HepG2 (cell line): ENCODE results near the gene DAZAP1. TPM values are rescaled to one million over a fixed set of nuclear protein-coding genes. Genes with fewer than 3 reads are reported as not detected.

Source experiments
- CCDC6 ChIP-seq: sonication (generic); formaldehyde crosslinking; IDR thresholded peaks from 2 replicates; pipeline ENCODE4 v1.8.1; 2022; ENCODE audit warnings: mild to moderate bottlenecking, missing genetic modification reagents, moderate library complexity
- DNMT3B ChIP-seq: conservative IDR thresholded peaks from 2 replicates; pipeline ENCODE4 v1.6.1; 2016; ENCODE audit warnings: missing biosample characterization, control low read depth
- DR1 ChIP-seq: sonication (generic); formaldehyde crosslinking; IDR thresholded peaks from 2 replicates; pipeline ENCODE4 v1.8.0; 2021; ENCODE audit warnings: mild to moderate bottlenecking, missing genetic modification reagents, inconsistent platforms
- FOXA1 ChIP-seq, 2 experiments: fragments of 450-650 bp in 1 of 2; sonication (generic) in 1 of 2; formaldehyde crosslinking in 1 of 2; IDR thresholded peaks; 2 replicates each; pipeline versions ENCODE4 v1.4.0 to v1.6.1; 2016 to 2020; ENCODE audit warnings: missing genetic modification reagents in 1 of 2
- GLI4 ChIP-seq: sonication (generic); formaldehyde crosslinking; IDR thresholded peaks from 2 replicates; pipeline ENCODE4 v1.5.1; 2020; ENCODE audit warnings: missing genetic modification reagents, mild to moderate bottlenecking, moderate library complexity, borderline replicate concordance
- GPN1 ChIP-seq: sonication (generic); formaldehyde crosslinking; IDR thresholded peaks from 2 replicates; pipeline ENCODE4 v1.5.1; 2020; ENCODE audit warnings: missing genetic modification reagents, borderline replicate concordance
- GRHL1 ChIP-seq: sonication (generic); formaldehyde crosslinking; conservative IDR thresholded peaks from 2 replicates; pipeline ENCODE4 v1.8.0; 2022; ENCODE audit warnings: missing genetic modification reagents
- HNF4A ChIP-seq: sonication (generic); formaldehyde crosslinking; IDR thresholded peaks from 2 replicates; pipeline ENCODE4 v1.4.0; 2020; ENCODE audit warnings: missing genetic modification reagents
- HNRNPUL1 ChIP-seq: fragments of 200-400 bp; formaldehyde crosslinking; IDR thresholded peaks from 2 replicates; pipeline ENCODE4 v1.6.1; 2017; ENCODE audit warnings: low read depth, mild to moderate bottlenecking, low read length, moderate library complexity
- HOXA7 ChIP-seq: sonication (generic); formaldehyde crosslinking; IDR thresholded peaks from 2 replicates; pipeline ENCODE4 v1.8.1; 2022; ENCODE audit warnings: mild to moderate bottlenecking, missing genetic modification reagents, moderate library complexity
- ISX ChIP-seq: sonication (generic); formaldehyde crosslinking; conservative IDR thresholded peaks from 2 replicates; pipeline ENCODE4 v1.5.0; 2020; ENCODE audit warnings: missing genetic modification reagents
- KDM3A ChIP-seq: IDR thresholded peaks from 2 replicates; pipeline ENCODE4 v1.6.1; 2018; ENCODE audit warnings: low read depth, missing compliant biosample characterization
- KMT2B ChIP-seq: IDR thresholded peaks from 2 replicates; pipeline ENCODE4 v1.6.1; 2016; ENCODE audit warnings: missing genetic modification reagents, missing compliant biosample characterization
- RFX3 ChIP-seq: IDR thresholded peaks from 2 replicates; pipeline ENCODE4 v1.6.1; 2016; ENCODE audit warnings: missing biosample characterization, missing genetic modification reagents
- SP140L ChIP-seq: sonication (generic); formaldehyde crosslinking; IDR thresholded peaks from 2 replicates; pipeline ENCODE4 v1.4.0; 2020; ENCODE audit warnings: missing genetic modification reagents, borderline replicate concordance
- SSRP1 ChIP-seq: IDR thresholded peaks from 2 replicates; pipeline ENCODE4 v1.6.1; 2016; ENCODE audit warnings: control low read depth
- TBX2 ChIP-seq: sonication (generic); formaldehyde crosslinking; IDR thresholded peaks from 2 replicates; pipeline ENCODE4 v1.5.0; 2020; ENCODE audit warnings: missing genetic modification reagents, mild to moderate bottlenecking, borderline replicate concordance
- TEF ChIP-seq: sonication (generic); formaldehyde crosslinking; IDR thresholded peaks from 2 replicates; pipeline ENCODE4 v1.5.0; 2020; ENCODE audit warnings: missing genetic modification reagents
- THYN1 ChIP-seq: sonication (generic); formaldehyde crosslinking; IDR thresholded peaks from 2 replicates; pipeline ENCODE4 v1.8.1; 2023; ENCODE audit warnings: low read depth, mild to moderate bottlenecking, moderate library complexity, missing genetic modification reagents, borderline replicate concordance
- ZNF12 ChIP-seq: sonication (generic); formaldehyde crosslinking; IDR thresholded peaks from 2 replicates; pipeline ENCODE4 v1.5.0; 2020; ENCODE audit warnings: missing genetic modification reagents
- ZNF121 ChIP-seq: sonication (generic); formaldehyde crosslinking; IDR thresholded peaks from 2 replicates; pipeline ENCODE4 v1.5.0; 2020; ENCODE audit warnings: mild to moderate bottlenecking, missing genetic modification reagents
- ZNF260 ChIP-seq: sonication (generic); formaldehyde crosslinking; IDR thresholded peaks from 2 replicates; pipeline ENCODE4 v1.4.0; 2020; ENCODE audit warnings: missing genetic modification reagents, low read depth, mild to moderate bottlenecking, borderline replicate concordance
- ZNF496 ChIP-seq: sonication (generic); formaldehyde crosslinking; IDR thresholded peaks from 2 replicates; pipeline ENCODE4 v1.8.1; 2023; ENCODE audit warnings: mild to moderate bottlenecking, moderate library complexity, missing genetic modification reagents; ENCODE audit not compliant: insufficient replicate concordance
- ZNF558 ChIP-seq: sonication (generic); formaldehyde crosslinking; IDR thresholded peaks from 2 replicates; pipeline ENCODE4 v1.9.0; 2022; ENCODE audit warnings: mild to moderate bottlenecking, missing genetic modification reagents, borderline replicate concordance
- ZNF607 ChIP-seq: sonication (generic); formaldehyde crosslinking; IDR thresholded peaks from 2 replicates; pipeline ENCODE4 v1.5.1; 2020; ENCODE audit warnings: missing genetic modification reagents, mild to moderate bottlenecking, borderline replicate concordance
- polyA plus RNA-seq, 8 experiments: library from polyadenylated mRNA; depleted of rRNA in 3 of 8; stranded (reverse) in 7 of 8; unstranded in 1 of 8; fragments of >200 nt; fragmentation: Illumina TruSeq in 4 of 8; extraction: Trizol in 4 of 8; gene quantifications; 2 replicates each; pipeline versions ENCODE4 v1.2.1 to v1.2.3, GENCODE V29; 2011 to 2016; ENCODE audit warnings: low read depth in 4 of 8, missing spikeins in 1 of 8, mixed read lengths in 1 of 8; ENCODE audit not compliant: insufficient read depth in 1 of 8
- total RNA-seq, 5 experiments: library from RNA; depleted of rRNA; stranded (reverse); fragments of >200 nt; fragmentation: Illumina TruSeq; extraction: Trizol; gene quantifications; 2 replicates each; pipeline ENCODE4 v1.2.3, GENCODE V29; 2016; ENCODE audit warnings: low read depth in 1 of 5
- TF ChIP-seq, protein P1 (sequence below): sonication (generic); formaldehyde crosslinking; IDR thresholded peaks from 2 replicates; pipeline ENCODE4 v1.4.0; 2020; ENCODE audit warnings: mild to moderate bottlenecking, missing genetic modification reagents

DAZAP1 gene
- total and polyA plus RNA-seq, 2 of the 13 experiments (the other 11 are each of a cell fraction or from before 2014, with no cell fraction given) = 63.3 to 79.2 TPM

GRCh38 chr19:1438035-1438932 is 30.9 kb downstream of the DAZAP1 start, which contains the start of gene RPS15 (continued):
- TF ChIP-seq, protein P1, sequence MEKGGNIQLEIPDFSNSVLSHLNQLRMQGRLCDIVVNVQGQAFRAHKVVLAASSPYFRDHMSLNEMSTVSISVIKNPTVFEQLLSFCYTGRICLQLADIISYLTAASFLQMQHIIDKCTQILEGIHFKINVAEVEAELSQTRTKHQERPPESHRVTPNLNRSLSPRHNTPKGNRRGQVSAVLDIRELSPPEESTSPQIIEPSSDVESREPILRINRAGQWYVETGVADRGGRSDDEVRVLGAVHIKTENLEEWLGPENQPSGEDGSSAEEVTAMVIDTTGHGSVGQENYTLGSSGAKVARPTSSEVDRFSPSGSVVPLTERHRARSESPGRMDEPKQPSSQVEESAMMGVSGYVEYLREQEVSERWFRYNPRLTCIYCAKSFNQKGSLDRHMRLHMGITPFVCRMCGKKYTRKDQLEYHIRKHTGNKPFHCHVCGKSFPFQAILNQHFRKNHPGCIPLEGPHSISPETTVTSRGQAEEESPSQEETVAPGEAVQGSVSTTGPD (CRISPR knock-in tag) = peak; percentile 48; the same call in 1 of the 2 replicates
- TF ChIP-seq CCDC6 (peak; percentile 86), RFX3 (CRISPR knock-in tag) (no peak), GPN1 (CRISPR knock-in tag) (no peak; the same call in 1 of the 2 replicates), ZNF260 (CRISPR knock-in tag) (no peak), SP140L (CRISPR knock-in tag) (0 out of 2 replicates have a peak, but pooled peaks have one; percentile 50), HOXA7 (CRISPR knock-in tag) (peak; percentile 94; the same call in 1 of the 2 replicates), GLI4 (CRISPR knock-in tag) (peak; percentile 94; the same call in 1 of the 2 replicates), THYN1 (CRISPR knock-in tag) (no peak), TEF (CRISPR knock-in tag) (peak; percentile 74; the same call in 1 of the 2 replicates), ZNF607 (CRISPR knock-in tag) (peak; percentile 97; the same call in 1 of the 2 replicates), KMT2B (CRISPR knock-in tag) (peak; percentile 82), DR1 (CRISPR knock-in tag) (peak; percentile 99), ZNF496 (CRISPR knock-in tag) (no peak), DNMT3B (CRISPR knock-in tag) (no peak; the same call in none of the 2 replicates), ISX (CRISPR knock-in tag) (peak; percentile 82; the same call in 1 of the 2 replicates), HNRNPUL1 (0 out of 2 replicates have a peak, but pooled peaks have one; percentile 47), HNF4A (CRISPR knock-in tag) (peak; percentile 95), FOXA1 (IDR thresholded peaks at IDR 0.05) (no peak), FOXA1 (CRISPR knock-in tag; IDR thresholded peaks at IDR 0.05) (0 out of 2 replicates have a peak, but pooled peaks have one; percentile 2), SSRP1 (no peak; the same call in 1 of the 2 replicates), TBX2 (CRISPR knock-in tag) (peak; percentile 93), ZNF12 (CRISPR knock-in tag) (peak; percentile 64), ZNF558 (CRISPR knock-in tag) (0 out of 2 replicates have a peak, but pooled peaks have one; percentile 46), ZNF121 (CRISPR knock-in tag) (no peak; the same call in 1 of the 2 replicates), KDM3A (CRISPR knock-in tag) (peak; percentile 96), GRHL1 (no peak)
